C4-2B (cell line): ENCODE measurements around the gene SURF6.
"Not testable (repeated sequence)": the region's sequence is repeated elsewhere in the genome, so short reads cannot be mapped to it uniquely, and the experiment has no call there.

Experiments
- H3K27ac ChIP-seq: fragments of 450-650 bp; 2 replicates; pipeline ENCODE4 v1.5.1; 2017
- ZFX ChIP-seq: fragments of 450-650 bp; IDR thresholded peaks from 2 replicates; pipeline ENCODE4 v1.6.1; 2017
- TF ChIP-seq, protein P1 (sequence below): fragments of 450-650 bp; conservative IDR thresholded peaks from 2 replicates; pipeline ENCODE4 v1.5.1; 2017; ENCODE audit warnings: mild to moderate bottlenecking

SURF6 gene

DNA sequence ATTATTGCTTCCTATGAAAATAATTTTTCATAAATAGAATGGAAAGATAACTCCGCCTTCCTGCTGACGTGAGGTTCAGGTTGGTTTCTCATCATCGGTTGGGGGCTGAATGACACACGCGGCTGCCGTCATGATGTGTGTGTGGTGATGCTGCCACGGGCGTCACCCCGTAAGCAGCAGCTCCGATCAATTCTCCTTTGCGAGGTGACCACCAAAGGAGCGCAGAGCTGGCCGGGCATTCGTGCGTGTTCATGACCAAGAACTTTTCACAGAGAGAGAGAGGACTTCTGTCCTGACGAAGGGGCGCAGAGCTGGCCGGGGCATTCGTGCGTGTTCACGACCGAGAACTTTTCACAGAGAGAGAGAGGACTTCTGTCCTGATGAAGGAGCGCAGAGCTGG lies 30.3 kb downstream of the SURF6 start:
- H3K27ac ChIP-seq: no peak overlapping the region
- TF ChIP-seq, protein P1, sequence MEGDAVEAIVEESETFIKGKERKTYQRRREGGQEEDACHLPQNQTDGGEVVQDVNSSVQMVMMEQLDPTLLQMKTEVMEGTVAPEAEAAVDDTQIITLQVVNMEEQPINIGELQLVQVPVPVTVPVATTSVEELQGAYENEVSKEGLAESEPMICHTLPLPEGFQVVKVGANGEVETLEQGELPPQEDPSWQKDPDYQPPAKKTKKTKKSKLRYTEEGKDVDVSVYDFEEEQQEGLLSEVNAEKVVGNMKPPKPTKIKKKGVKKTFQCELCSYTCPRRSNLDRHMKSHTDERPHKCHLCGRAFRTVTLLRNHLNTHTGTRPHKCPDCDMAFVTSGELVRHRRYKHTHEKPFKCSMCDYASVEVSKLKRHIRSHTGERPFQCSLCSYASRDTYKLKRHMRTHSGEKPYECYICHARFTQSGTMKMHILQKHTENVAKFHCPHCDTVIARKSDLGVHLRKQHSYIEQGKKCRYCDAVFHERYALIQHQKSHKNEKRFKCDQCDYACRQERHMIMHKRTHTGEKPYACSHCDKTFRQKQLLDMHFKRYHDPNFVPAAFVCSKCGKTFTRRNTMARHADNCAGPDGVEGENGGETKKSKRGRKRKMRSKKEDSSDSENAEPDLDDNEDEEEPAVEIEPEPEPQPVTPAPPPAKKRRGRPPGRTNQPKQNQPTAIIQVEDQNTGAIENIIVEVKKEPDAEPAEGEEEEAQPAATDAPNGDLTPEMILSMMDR: no peak
- TF ChIP-seq ZFX: no peak

DNA sequence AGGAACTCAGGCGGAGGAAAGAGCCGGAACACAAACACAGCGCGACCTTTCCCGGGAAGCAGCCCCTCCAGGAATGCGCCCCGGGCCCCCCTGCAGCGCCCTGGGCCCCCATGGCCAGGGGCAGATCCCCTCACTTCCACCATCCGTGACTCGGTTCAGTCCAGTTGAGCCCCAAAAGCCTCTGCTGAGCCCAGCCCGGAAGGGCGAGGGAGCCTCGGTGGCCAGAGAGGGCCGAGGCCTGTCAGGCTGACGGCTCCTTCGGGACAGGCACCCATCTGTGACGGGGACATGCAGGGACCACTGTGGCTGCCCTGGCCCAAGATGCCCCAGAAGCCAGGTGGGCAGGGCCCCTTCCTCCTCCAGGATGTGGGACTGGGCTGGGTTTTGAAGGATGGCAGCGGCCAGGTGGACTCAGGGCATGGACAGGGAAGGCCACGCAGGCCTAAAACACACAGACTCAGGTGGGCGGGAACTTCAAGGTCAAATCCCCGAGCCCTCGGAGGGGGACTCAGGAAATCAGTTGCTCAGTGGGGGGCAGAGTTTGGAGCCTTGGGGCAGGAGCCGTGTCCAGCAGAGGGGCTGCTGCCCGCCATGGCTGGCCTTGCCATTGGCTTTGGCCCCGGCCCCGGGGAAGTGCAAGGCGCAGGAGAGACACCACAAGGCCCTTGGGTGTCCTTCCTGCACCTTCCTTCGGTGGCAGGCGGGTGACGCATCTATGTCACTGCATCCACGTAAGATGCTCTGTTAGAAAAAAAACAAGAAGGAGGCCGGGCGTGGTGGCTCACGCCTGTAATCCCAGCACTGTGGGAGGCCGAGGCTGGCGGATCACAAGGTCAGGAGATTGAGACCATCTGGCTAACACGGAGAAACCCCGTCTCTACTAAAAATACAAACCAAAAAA lies 31.3 kb downstream of the SURF6 start:
- H3K27ac ChIP-seq: no peak overlapping the region
- no peak for TF ChIP-seq ZFX
- TF ChIP-seq, protein P1: no peak

DNA sequence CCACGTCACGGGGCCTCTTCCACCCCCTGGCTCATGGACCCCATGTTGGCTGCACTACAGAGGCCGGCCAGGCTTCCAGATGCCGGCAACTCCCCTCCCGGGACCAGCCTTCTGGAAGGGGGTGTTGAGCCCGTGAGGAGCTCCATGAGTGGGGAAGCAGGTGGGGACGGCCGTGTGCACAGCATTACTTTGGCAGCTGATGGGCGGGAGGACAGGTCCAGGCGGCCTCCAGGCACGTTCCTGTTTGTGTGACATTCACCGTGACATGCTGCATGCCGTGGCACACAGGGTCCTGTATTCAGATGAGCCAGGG lies 31.9 kb downstream of the SURF6 start:
- H3K27ac ChIP-seq: no peak overlapping the region
- no peak for TF ChIP-seq ZFX
- TF ChIP-seq, protein P1: no peak

GRCh38 chr9:133303266-133304157 lies 32.5 kb downstream of the SURF6 start:
- no peak overlapping the region for H3K27ac ChIP-seq
- TF ChIP-seq, protein P1: no peak
- no peak for TF ChIP-seq ZFX

DNA sequence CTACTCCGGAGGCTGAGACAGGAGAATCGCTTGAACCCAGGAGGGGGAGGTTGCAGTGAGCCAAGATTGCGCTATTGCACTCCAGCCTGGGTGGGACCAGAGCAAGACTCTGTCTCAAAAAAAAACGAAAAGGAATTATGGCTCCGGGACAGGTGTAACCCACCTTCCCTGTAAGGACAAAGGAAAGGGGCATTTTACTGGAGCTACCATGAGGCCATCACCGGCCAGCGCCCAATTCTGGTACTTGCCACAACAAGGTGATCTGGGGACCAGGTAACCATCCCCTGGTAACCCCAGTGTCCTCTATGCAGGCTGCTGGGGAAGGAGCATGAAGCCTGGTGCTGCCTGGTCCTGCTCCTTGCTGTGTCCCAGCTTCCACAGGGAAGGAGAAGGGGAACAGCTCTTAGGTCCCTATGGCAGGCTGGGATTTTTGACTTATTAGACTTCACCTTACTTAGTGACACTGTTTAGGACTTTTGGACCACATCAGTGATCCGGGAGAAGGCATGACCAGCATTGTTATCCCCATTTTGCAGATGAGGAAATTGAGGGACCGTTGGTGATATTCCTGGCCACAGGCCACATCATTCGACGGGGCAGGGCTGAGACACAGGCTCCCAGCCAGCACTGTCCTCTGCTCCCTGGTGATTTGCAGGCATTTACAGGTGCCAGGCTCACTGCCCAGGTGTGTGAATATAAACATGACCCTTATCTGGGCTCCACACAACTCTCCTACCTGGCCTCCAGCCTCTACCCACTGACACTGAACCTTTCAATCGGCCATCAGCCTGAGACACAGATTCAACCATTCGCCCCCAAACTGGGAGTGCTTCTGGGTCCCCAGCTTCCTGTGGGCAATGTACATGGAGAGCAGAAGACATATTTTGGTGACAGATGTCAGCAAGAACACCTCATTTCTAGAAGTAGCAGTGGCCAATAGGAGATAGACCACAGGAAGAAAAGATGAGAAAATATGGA lies 34.4 kb downstream of the SURF6 start:
- no peak overlapping the region for H3K27ac ChIP-seq
- TF ChIP-seq, protein P1: no peak
- TF ChIP-seq ZFX: no peak

GRCh38 chr9:133299996-133300395 lies 36.0 kb downstream of the SURF6 start:
- H3K27ac ChIP-seq: not testable (repeated sequence)

- H3K27ac ChIP-seq: no peak overlapping the region
- no peak for TF ChIP-seq ZFX
- TF ChIP-seq, protein P1: no peak
These were observed 41.7 kb downstream of the SURF6 start for GRCh38 chr9:133294257-133294656.
